IMR-90 (cell line): ENCODE measurements around the gene NEK4. TPM values are rescaled to one million over a fixed set of nuclear protein-coding genes. Genes with fewer than 3 reads are reported as not detected.

ENCODE experiments used
- ATAC-seq: fragments of 200-7000 bp; cut with Tn5 transposase; 2 replicates; pipeline ENCODE4 v1.9.1; 2020; ENCODE audit warnings: low read depth, mild to moderate bottlenecking, moderate library complexity
- BruUV-seq: library from RNA; stranded (reverse); fragments of 400-500 nt; replicated peaks from 2 replicates; lab custom pipeline; 2021; lab: Mats Ljungman, UMichigan
- CTCF ChIA-PET: fragments of 300-600 bp; formaldehyde crosslinking; extraction: SDS; loops from one replicate; lab custom pipeline; 2021; ENCODE audit warnings: antibody characterized with exemption; lab: Yijun Ruan, JAX
- POLR2A ChIA-PET: fragments of 300-600 bp; sonication (Branson Sonifier 250); formaldehyde crosslinking; loops from one replicate; lab custom pipeline; 2022; ENCODE audit warnings: antibody characterized with exemption; ENCODE audit not compliant: unreplicated experiment; lab: Charles Lee
- DNase-seq: peaks from one replicate; pipeline ENCODE4 v3.0.0; 2013
- H2AFZ ChIP-seq: replicated peaks from 2 replicates; pipeline ENCODE3; 2013; ENCODE audit warnings: low read length, mild to moderate bottlenecking; ENCODE audit not compliant: poor library complexity
- H2AK5ac ChIP-seq: 2 replicates; pipeline ENCODE4 v1.6.1; 2013; ENCODE audit warnings: low read depth, low read length, inconsistent platforms
- H2AK9ac ChIP-seq: replicated peaks from 2 replicates; pipeline ENCODE3; 2013; ENCODE audit warnings: mild to moderate bottlenecking, low read depth, low read length, moderate library complexity; ENCODE audit not compliant: poor library complexity
- H2BK120ac ChIP-seq: 2 replicates; pipeline ENCODE4 v1.6.1; 2013; ENCODE audit warnings: low read depth, low read length, inconsistent platforms
- H2BK15ac ChIP-seq: 3 replicates; pipeline ENCODE4 v1.6.1; 2013; ENCODE audit warnings: low read depth, low read length, inconsistent platforms
- H2BK20ac ChIP-seq: 2 replicates; pipeline ENCODE4 v1.6.1; 2013; ENCODE audit warnings: low read depth, mild to moderate bottlenecking, inconsistent platforms, low read length, moderate library complexity
- H2BK5ac ChIP-seq: 2 replicates; pipeline ENCODE4 v1.6.1; 2013; ENCODE audit warnings: mild to moderate bottlenecking, low read depth, low read length, inconsistent platforms; ENCODE audit not compliant: poor library complexity, severe bottlenecking
- H3K14ac ChIP-seq: replicated peaks from 2 replicates; pipeline ENCODE4 v1.6.1; 2013; ENCODE audit warnings: low read depth, low read length, inconsistent platforms
- H3K18ac ChIP-seq: 2 replicates; pipeline ENCODE4 v1.6.1; 2013; ENCODE audit warnings: low read depth, low read length, control low read depth
- H3K23ac ChIP-seq: 2 replicates; pipeline ENCODE4 v1.6.1; 2013; ENCODE audit warnings: low read depth, low read length, inconsistent platforms
- H3K27ac ChIP-seq: 2 replicates; pipeline ENCODE4 v1.5.1; 2013; ENCODE audit warnings: mild to moderate bottlenecking, control low read depth, low read length; ENCODE audit not compliant: insufficient read depth
- H3K27me3 ChIP-seq: 2 replicates; pipeline ENCODE4 v1.6.1; 2013; ENCODE audit warnings: low read length; ENCODE audit not compliant: control insufficient read depth, insufficient read depth
- H3K36me3 ChIP-seq: 2 replicates; pipeline ENCODE4 v1.6.1; 2013; ENCODE audit warnings: low read length, mixed read lengths; ENCODE audit not compliant: control insufficient read depth, insufficient read depth
- H3K4ac ChIP-seq: 2 replicates; pipeline ENCODE4 v1.6.1; 2013; ENCODE audit warnings: low read depth, low read length, inconsistent platforms
- H3K4me1 ChIP-seq: 2 replicates; pipeline ENCODE4 v1.6.1; 2013; ENCODE audit warnings: low read length, mixed read lengths; ENCODE audit not compliant: control insufficient read depth, insufficient read depth
- H3K4me2 ChIP-seq: 2 replicates; pipeline ENCODE4 v1.6.1; 2013; ENCODE audit warnings: low read depth, mild to moderate bottlenecking, control low read depth, low read length, moderate library complexity
- H3K4me3 ChIP-seq: 2 replicates; pipeline ENCODE4 v1.5.1; 2013; ENCODE audit warnings: low read depth, mild to moderate bottlenecking, control low read depth, low read length, moderate library complexity; ENCODE audit not compliant: insufficient read depth
- H3K56ac ChIP-seq: 2 replicates; pipeline ENCODE4 v1.6.1; 2013; ENCODE audit warnings: low read length, inconsistent platforms; ENCODE audit not compliant: insufficient read depth; ENCODE audit errors: extremely low read depth
- H3K79me1 ChIP-seq, 2 experiments: 2 replicates each; pipeline ENCODE4 v1.6.1; 2013; ENCODE audit warnings: low read length in 2 of 2, inconsistent platforms in 1 of 2, low read depth in 1 of 2
- H3K9ac ChIP-seq: 2 replicates; pipeline ENCODE4 v1.6.1; 2013; ENCODE audit warnings: low read depth, low read length, control low read depth
- H3K9me1 ChIP-seq: 2 replicates; pipeline ENCODE4 v1.6.1; 2013; ENCODE audit warnings: low read length, inconsistent platforms; ENCODE audit not compliant: insufficient read depth
- H3K9me3 ChIP-seq: 2 replicates; pipeline ENCODE4 v1.6.1; 2013; ENCODE audit warnings: low read length; ENCODE audit not compliant: control insufficient read depth, insufficient read depth
- H4K20me1 ChIP-seq: 2 replicates; pipeline ENCODE4 v1.6.1; 2013; ENCODE audit warnings: low read length, inconsistent platforms; ENCODE audit not compliant: insufficient read depth
- H4K5ac ChIP-seq: 2 replicates; pipeline ENCODE4 v1.6.1; 2013; ENCODE audit warnings: mild to moderate bottlenecking, low read depth, low read length, control low read depth
- H4K8ac ChIP-seq, 2 experiments: 2 replicates each; pipeline ENCODE4 v1.6.1; 2013; ENCODE audit warnings: low read depth in 2 of 2, low read length in 2 of 2, control low read depth in 1 of 2, inconsistent platforms in 1 of 2
- H4K91ac ChIP-seq: 2 replicates; pipeline ENCODE4 v1.6.1; 2013; ENCODE audit warnings: low read depth, low read length, inconsistent platforms; ENCODE audit not compliant: insufficient read depth
- BHLHE40 ChIP-seq: fragments of 150-350 bp; IDR thresholded peaks from 2 replicates; pipeline ENCODE4 v1.6.1; 2016; ENCODE audit warnings: mild to moderate bottlenecking, low read depth, low read length
- CEBPB ChIP-seq: IDR thresholded peaks from 2 replicates; pipeline ENCODE4 v1.6.1; 2012; ENCODE audit warnings: low read depth, low read length, improper control_type of control experiment
- CTCF ChIP-seq: conservative IDR thresholded peaks from 2 replicates; pipeline ENCODE4 v1.5.1; 2012; ENCODE audit warnings: mild to moderate bottlenecking, low read depth, low read length, improper control_type of control experiment
- ELK1 ChIP-seq: fragments of 150-350 bp; IDR thresholded peaks from 2 replicates; pipeline ENCODE4 v1.6.1; 2016; ENCODE audit warnings: low read depth, mild to moderate bottlenecking, low read length, moderate library complexity, borderline replicate concordance
- FOS ChIP-seq: fragments of 150-350 bp; IDR thresholded peaks from 2 replicates; pipeline ENCODE4 v1.6.1; 2016; ENCODE audit warnings: low read depth, low read length
- MAFK ChIP-seq: IDR thresholded peaks from 2 replicates; pipeline ENCODE4 v1.6.1; 2012; ENCODE audit warnings: low read depth, low read length, improper control_type of control experiment
- MAZ ChIP-seq: IDR thresholded peaks from 2 replicates; pipeline ENCODE4 v1.6.1; 2012; ENCODE audit warnings: low read depth, mild to moderate bottlenecking, low read length, improper control_type of control experiment, moderate library complexity, borderline replicate concordance
- MXI1 ChIP-seq: IDR thresholded peaks from 2 replicates; pipeline ENCODE4 v1.6.1; 2012; ENCODE audit warnings: low read depth, mild to moderate bottlenecking, low read length, moderate library complexity, borderline replicate concordance
- NFE2L2 ChIP-seq: fragments of 150-350 bp; IDR thresholded peaks from 2 replicates; pipeline ENCODE4 v1.6.1; 2016; ENCODE audit warnings: low read depth, mild to moderate bottlenecking, low read length
- POLR2A ChIP-seq: IDR thresholded peaks from 2 replicates; pipeline ENCODE4 v1.6.1; 2012; ENCODE audit warnings: mild to moderate bottlenecking, low read depth, low read length
- RAD21 ChIP-seq: IDR thresholded peaks from 2 replicates; pipeline ENCODE4 v1.6.1; 2012; ENCODE audit warnings: low read length, improper control_type of control experiment
- RCOR1 ChIP-seq: IDR thresholded peaks from 2 replicates; pipeline ENCODE4 v1.6.1; 2012; ENCODE audit warnings: mild to moderate bottlenecking, low read length, improper control_type of control experiment; ENCODE audit not compliant: insufficient replicate concordance
- RFX5 ChIP-seq: IDR thresholded peaks from 2 replicates; pipeline ENCODE4 v1.8.0; 2012; ENCODE audit warnings: low read depth, mild to moderate bottlenecking, low read length, moderate library complexity
- SMC3 ChIP-seq: fragments of 150-350 bp; IDR thresholded peaks from 2 replicates; pipeline ENCODE4 v1.6.1; 2016; ENCODE audit warnings: low read depth, mild to moderate bottlenecking, antibody characterized with exemption, low read length, moderate library complexity
- USF2 ChIP-seq: fragments of 150-350 bp; IDR thresholded peaks from 2 replicates; pipeline ENCODE4 v1.6.1; 2017; ENCODE audit warnings: mild to moderate bottlenecking, antibody characterized with exemption, low read length, low read depth
- WGBS, 2 experiments: methylation state at CpG; one replicate each; pipeline versions ENCODE4 v1.1.5 to v1.1.7; 2013; ENCODE audit warnings: missing lambda C conversion rate in 2 of 2; ENCODE audit not compliant: insufficient read length in 1 of 2; ENCODE audit errors: extremely low coverage in 2 of 2; 5-methylcytosine and 5-hydroxymethylcytosine counted together
- dilution Hi-C: fragments of 300-500 bp; cut with HindIII; formaldehyde crosslinking; loops from one replicate; pipeline ENCODE4 v1.14.3; 2018; ENCODE audit warnings: low sequenced_read_pairs; ENCODE audit not compliant: unreplicated experiment
- in situ Hi-C: fragments of 300-500 bp; cut with MboI; formaldehyde crosslinking; loops from 3 replicates; pipeline ENCODE4 v1.14.3; 2019; ENCODE audit warnings: low sequenced_read_pairs, inconsistent platforms, mixed read lengths
- intact Hi-C: fragments of 100-400 bp; cut with micrococcal nuclease; formaldehyde crosslinking; loops from 2 replicates; pipeline ENCODE4 v1.10.0; 2022
- polyA plus RNA-seq, 3 experiments: library from polyadenylated mRNA; depleted of rRNA; stranded (reverse); fragments of >200 nt; gene quantifications; 2 replicates each; pipeline ENCODE4 v1.2.3, GENCODE V29; 2012; ENCODE audit warnings: low replicate concordance in 1 of 3
- total RNA-seq: library from RNA; depleted of rRNA; stranded (reverse); fragments of >200 nt; gene quantifications from 2 replicates; pipeline ENCODE4 v1.2.3, GENCODE V29; 2012

NEK4 gene
- total and polyA plus RNA-seq, 2 of the 4 experiments (the other 2 are of a cell fraction), result 10.3 to 24.7 TPM

- ATAC-seq (no peak), DNase-seq (no peak)
- H3K56ac ChIP-seq, result no peak overlapping the region
- H3K4ac ChIP-seq, result no peak overlapping the region
- H3K9ac ChIP-seq, result no peak overlapping the region
- no peak overlapping the region for H4K8ac ChIP-seq
- H3K36me3 ChIP-seq, result no peaks in the 10 kb centered on the region
- ChIA-PET CTCF (no interaction called here), POLR2A (no interaction called here)
- intact Hi-C loops, result no loop called here
- no peak overlapping the region for H2AFZ ChIP-seq
- no TSS peak for BruUV-seq
- no peak overlapping the region for H2AK5ac ChIP-seq
- H4K20me1 ChIP-seq, result no peaks in the 10 kb centered on the region
- no peak overlapping the region for H2BK15ac ChIP-seq
- no peak overlapping the region for H2BK5ac ChIP-seq
- in situ Hi-C loops, result no loop called here
- H4K91ac ChIP-seq, result no peak overlapping the region
- dilution Hi-C loops, result no loop called here
- H3K4me1 ChIP-seq, result no peaks in the 10 kb centered on the region
- no peak overlapping the region for H2AK9ac ChIP-seq
- no peak overlapping the region for H3K23ac ChIP-seq
- H2BK120ac ChIP-seq, result no peak overlapping the region
- H3K14ac ChIP-seq, result no peak overlapping the region
- peaks cover 51% of the 10 kb centered on the region for H3K27me3 ChIP-seq
- no peaks in the 10 kb centered on the region for H3K79me1 ChIP-seq
- TF ChIP-seq ELK1 (no peak), POLR2A (no peak), CEBPB (no peak), BHLHE40 (no peak), SMC3 (no peak), RCOR1 (no peak), MAZ (no peak), NFE2L2 (no peak), MXI1 (no peak), RFX5 (no peak), RAD21 (no peak), MAFK (no peak), FOS (no peak), CTCF (no peak), USF2 (no peak)
- no peak overlapping the region for H3K27ac ChIP-seq
- H3K9me1 ChIP-seq, result peaks cover 4% of the 10 kb centered on the region; the same call in 1 of the 2 replicates
- H3K9me3 ChIP-seq, result no peaks in the 10 kb centered on the region
- H3K4me3 ChIP-seq, result no peak overlapping the region
- H3K18ac ChIP-seq, result no peak overlapping the region
- 57% methylated on average over 5 of the region's 13 CpGs; no CpG with 5 or more reads in 1 of the 2 experiments for WGBS, 2 experiments
- no peak overlapping the region for H2BK20ac ChIP-seq
- no peak overlapping the region for H4K5ac ChIP-seq
- no peak overlapping the region for H3K4me2 ChIP-seq
These were observed 11.0 kb upstream of the NEK4 start for GRCh38 chr3:52781741-52782140.
